ENCODE measurements around the gene ITGA1.

DNA sequence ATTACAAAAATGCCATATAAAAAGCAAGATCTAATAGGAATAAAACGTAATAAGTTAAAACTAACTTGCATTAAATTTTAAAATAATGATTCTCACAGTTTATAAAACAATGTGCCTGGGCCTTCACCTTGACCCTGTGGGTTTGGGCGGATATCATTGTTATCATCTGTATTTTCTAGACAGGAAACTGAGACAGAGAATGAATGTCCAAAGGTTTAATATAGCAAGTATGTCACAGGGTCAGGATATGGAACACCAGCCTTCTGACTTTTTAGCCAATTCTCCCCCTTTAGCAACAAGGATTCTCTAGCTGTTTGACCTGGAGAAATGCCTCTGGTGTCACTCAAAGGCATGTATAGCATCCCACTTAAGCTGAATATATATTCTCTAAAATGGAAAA lies 67.2 kb downstream of the ITGA1 start:
- TF ChIP-seq GABPA (IDR thresholded peaks at IDR 0.05; ENCODE audit: low read depth) (no peak), CTCF (IDR thresholded peaks at IDR 0.05; ENCODE audit: insufficient read depth, low read length) (no peak), POLR2AphosphoS5 (IDR thresholded peaks at IDR 0.05; ENCODE audit: low read depth) (no peak)
